Measurements from ENCODE around the gene MPHOSPH9. TPM values are rescaled to one million over a fixed set of nuclear protein-coding genes. Genes with fewer than 3 reads are reported as not detected.
A peak's percentile ranks its signal among the peaks of the same experiment; 100 is the strongest.

The MPHOSPH9 gene
- total RNA-seq, 1 experiment from 2014 or later, result 47.5 TPM

DNA sequence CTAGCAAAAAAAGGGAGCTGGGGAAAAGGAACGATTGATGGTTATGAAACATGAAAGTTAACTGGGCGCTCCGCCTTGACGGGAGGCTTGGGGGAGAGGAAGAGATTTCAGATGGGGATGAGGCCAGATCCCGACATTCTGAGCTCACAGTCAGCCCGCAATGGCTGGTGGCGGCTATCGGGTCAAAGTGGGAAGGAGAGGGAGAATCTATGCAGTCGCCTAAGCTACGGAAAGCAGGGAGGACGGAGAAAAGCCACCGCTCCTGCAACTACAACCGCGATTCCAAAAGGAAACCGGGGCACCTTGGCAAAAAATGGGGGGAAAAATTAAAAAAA, 502 bp downstream of the MPHOSPH9 start (continued):
- no peak for TF ChIP-seq ZNF423 (CRISPR knock-in tag; IDR thresholded peaks at IDR 0.05)
- no peak for TF ChIP-seq CTCF (IDR thresholded peaks at IDR 0.05)
- no peak for TF ChIP-seq NFYB (CRISPR knock-in tag; conservative IDR thresholded peaks at IDR 0.05; ENCODE audit: low read depth)

DNA sequence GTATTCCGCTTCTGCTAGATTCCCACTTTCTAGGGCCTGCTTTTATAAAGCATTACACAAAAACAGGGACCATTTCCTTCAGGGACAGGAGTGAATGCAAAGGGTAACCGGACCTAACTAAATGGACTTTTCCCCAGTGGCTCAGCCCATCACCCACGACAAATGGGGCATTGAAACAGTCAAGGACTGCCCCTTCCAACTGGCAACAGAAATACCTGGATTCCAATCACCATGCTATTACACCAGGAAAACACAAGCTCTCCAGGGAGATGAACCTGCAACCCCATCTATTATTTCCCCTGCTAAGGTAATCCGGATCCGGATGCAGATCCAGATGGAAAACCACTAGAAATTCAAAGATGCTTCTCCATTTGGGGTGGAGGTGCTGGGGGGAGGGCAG, 1.0 kb downstream of the MPHOSPH9 start:
- Mint-ChIP-seq H3K4me1 (peaks cover 18% of the 10 kb centered on the region), H3K9me3 (no peaks in the 10 kb centered on the region), H3K27me3 (ENCODE audit: low read depth) (no peaks in the 10 kb centered on the region), H3K4me3 (peak overlapping the region; percentile 89), H3K27ac (peak overlapping the region; percentile 98), H3K36me3 (peaks cover 3% of the 10 kb centered on the region)
- TF ChIP-seq FOXK1 (CRISPR knock-in tag; IDR thresholded peaks at IDR 0.05), result no peak
- TF ChIP-seq, protein P1, sequence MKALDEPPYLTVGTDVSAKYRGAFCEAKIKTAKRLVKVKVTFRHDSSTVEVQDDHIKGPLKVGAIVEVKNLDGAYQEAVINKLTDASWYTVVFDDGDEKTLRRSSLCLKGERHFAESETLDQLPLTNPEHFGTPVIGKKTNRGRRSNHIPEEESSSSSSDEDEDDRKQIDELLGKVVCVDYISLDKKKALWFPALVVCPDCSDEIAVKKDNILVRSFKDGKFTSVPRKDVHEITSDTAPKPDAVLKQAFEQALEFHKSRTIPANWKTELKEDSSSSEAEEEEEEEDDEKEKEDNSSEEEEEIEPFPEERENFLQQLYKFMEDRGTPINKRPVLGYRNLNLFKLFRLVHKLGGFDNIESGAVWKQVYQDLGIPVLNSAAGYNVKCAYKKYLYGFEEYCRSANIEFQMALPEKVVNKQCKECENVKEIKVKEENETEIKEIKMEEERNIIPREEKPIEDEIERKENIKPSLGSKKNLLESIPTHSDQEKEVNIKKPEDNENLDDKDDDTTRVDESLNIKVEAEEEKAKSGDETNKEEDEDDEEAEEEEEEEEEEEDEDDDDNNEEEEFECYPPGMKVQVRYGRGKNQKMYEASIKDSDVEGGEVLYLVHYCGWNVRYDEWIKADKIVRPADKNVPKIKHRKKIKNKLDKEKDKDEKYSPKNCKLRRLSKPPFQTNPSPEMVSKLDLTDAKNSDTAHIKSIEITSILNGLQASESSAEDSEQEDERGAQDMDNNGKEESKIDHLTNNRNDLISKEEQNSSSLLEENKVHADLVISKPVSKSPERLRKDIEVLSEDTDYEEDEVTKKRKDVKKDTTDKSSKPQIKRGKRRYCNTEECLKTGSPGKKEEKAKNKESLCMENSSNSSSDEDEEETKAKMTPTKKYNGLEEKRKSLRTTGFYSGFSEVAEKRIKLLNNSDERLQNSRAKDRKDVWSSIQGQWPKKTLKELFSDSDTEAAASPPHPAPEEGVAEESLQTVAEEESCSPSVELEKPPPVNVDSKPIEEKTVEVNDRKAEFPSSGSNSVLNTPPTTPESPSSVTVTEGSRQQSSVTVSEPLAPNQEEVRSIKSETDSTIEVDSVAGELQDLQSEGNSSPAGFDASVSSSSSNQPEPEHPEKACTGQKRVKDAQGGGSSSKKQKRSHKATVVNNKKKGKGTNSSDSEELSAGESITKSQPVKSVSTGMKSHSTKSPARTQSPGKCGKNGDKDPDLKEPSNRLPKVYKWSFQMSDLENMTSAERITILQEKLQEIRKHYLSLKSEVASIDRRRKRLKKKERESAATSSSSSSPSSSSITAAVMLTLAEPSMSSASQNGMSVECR (CRISPR knock-in tag; IDR thresholded peaks at IDR 0.05; ENCODE audit: borderline replicate concordance), result no peak
- TF ChIP-seq NR1H2 (CRISPR knock-in tag; IDR thresholded peaks at IDR 0.05), result no peak
- no peak for TF ChIP-seq ELF4 (CRISPR knock-in tag; IDR thresholded peaks at IDR 0.05; ENCODE audit: low read depth)
- TF ChIP-seq, protein P2, sequence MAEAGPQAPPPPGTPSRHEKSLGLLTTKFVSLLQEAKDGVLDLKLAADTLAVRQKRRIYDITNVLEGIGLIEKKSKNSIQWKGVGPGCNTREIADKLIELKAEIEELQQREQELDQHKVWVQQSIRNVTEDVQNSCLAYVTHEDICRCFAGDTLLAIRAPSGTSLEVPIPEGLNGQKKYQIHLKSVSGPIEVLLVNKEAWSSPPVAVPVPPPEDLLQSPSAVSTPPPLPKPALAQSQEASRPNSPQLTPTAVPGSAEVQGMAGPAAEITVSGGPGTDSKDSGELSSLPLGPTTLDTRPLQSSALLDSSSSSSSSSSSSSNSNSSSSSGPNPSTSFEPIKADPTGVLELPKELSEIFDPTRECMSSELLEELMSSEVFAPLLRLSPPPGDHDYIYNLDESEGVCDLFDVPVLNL (CRISPR knock-in tag; IDR thresholded peaks at IDR 0.05; ENCODE audit: borderline replicate concordance, low read depth), result no peak
- no peak for TF ChIP-seq NFATC4 (CRISPR knock-in tag; IDR thresholded peaks at IDR 0.05)
- TF ChIP-seq ESRRA (CRISPR knock-in tag; IDR thresholded peaks at IDR 0.05; ENCODE audit: borderline replicate concordance), result no peak
- TF ChIP-seq ATF3 (CRISPR knock-in tag; conservative IDR thresholded peaks at IDR 0.05), result no peak
- TF ChIP-seq USF2 (CRISPR knock-in tag; IDR thresholded peaks at IDR 0.05), result no peak
- no peak for TF ChIP-seq ZBTB21 (CRISPR knock-in tag; IDR thresholded peaks at IDR 0.05; ENCODE audit: borderline replicate concordance)
- no peak for TF ChIP-seq PRRX2 (CRISPR knock-in tag; IDR thresholded peaks at IDR 0.05)
- DNase-seq (ENCODE audit: low spot score), result no peak
- CTCF ChIA-PET, result interaction anchor here (0.8 to 3.0 kb wide), 6 partner anchors 37 to 372 kb away, joined by 3 to 15 read pairs (median 7); partner anchors contain the start of gene ABCB9
- POLR2A ChIA-PET, result interaction anchor here (0.5 to 2.2 kb wide), 9 partner anchors 20 to 480 kb away, joined by 3 to 15 read pairs (median 6); partner anchors contain the start of genes ATP6V0A2, KMT5A and OGFOD2
- ATAC-seq, result no peak

- no peaks in the 10 kb centered on the region for H3K27me3 Mint-ChIP-seq (ENCODE audit: low read depth)
- no peak overlapping the region for H3K4me3 Mint-ChIP-seq
- CTCF ChIA-PET, result interaction anchor here (1.2 kb wide), 1 partner anchor 9 kb away, joined by 9 read pairs; no protein-coding TSS in a partner anchor
- ATAC-seq, result no peak
- DNase-seq (ENCODE audit: low spot score), result no peak
- POLR2A ChIA-PET, result no interaction called here
- peaks cover 3% of the 10 kb centered on the region; the same call in 1 of the 2 replicates for H3K36me3 Mint-ChIP-seq
- H3K4me1 Mint-ChIP-seq, result peaks cover 13% of the 10 kb centered on the region; the same call in 1 of the 2 replicates
- H3K9me3 Mint-ChIP-seq, result no peaks in the 10 kb centered on the region
- H3K27ac Mint-ChIP-seq, result peak overlapping the region; percentile 39; the same call in 1 of the 2 replicates
- TF ChIP-seq, protein P3, sequence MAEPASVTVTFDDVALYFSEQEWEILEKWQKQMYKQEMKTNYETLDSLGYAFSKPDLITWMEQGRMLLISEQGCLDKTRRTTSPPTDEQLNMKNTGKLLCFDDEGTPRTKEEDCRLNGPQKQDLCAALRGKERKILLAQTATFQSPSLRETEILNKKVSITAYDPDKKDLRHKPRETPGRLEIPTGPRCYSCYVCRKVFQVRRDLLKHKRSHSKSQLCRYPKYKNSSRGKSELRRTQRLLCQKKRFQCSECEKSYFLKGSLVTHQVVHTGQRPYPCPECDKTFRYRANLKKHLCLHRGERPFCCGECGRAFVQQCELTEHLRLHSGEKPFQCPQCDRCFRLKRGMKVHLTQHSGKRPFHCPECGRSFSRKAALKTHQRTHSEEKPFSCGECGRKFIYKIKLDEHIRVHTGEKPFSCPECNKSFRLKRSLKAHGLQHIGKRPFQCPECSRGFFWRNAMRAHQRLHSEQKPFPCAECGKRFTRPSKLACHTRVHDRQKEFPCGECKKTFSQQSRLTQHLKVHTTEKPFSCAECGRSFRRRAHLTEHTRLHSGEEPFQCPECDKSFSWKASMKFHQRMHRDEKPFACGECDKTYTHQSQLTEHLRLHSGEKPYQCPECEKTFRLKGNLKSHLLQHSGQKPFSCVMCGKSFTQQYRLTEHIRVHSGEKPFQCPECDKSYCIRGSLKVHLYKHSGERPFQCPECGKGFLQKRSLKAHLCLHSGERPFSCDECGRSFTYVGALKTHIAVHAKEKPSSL (CRISPR knock-in tag; conservative IDR thresholded peaks at IDR 0.05), result no peak
- TF ChIP-seq, protein P1 (CRISPR knock-in tag; IDR thresholded peaks at IDR 0.05; ENCODE audit: borderline replicate concordance), result no peak
- TF ChIP-seq ETV6 (CRISPR knock-in tag; IDR thresholded peaks at IDR 0.05), result no peak
- no peak for TF ChIP-seq FOXJ3 (CRISPR knock-in tag; IDR thresholded peaks at IDR 0.05; ENCODE audit: borderline replicate concordance)
- TF ChIP-seq KAT7 (CRISPR knock-in tag; IDR thresholded peaks at IDR 0.05; ENCODE audit: borderline replicate concordance), result no peak
These were observed 3.9 kb downstream of the MPHOSPH9 start for GRCh38 chr12:123229051-123229450.
